ENCODE measurements around the gene CHCHD2.
"Not testable (repeated sequence)": the region's sequence is repeated elsewhere in the genome, so short reads cannot be mapped to it uniquely, and the experiment has no call there.

The CHCHD2 gene

DNA sequence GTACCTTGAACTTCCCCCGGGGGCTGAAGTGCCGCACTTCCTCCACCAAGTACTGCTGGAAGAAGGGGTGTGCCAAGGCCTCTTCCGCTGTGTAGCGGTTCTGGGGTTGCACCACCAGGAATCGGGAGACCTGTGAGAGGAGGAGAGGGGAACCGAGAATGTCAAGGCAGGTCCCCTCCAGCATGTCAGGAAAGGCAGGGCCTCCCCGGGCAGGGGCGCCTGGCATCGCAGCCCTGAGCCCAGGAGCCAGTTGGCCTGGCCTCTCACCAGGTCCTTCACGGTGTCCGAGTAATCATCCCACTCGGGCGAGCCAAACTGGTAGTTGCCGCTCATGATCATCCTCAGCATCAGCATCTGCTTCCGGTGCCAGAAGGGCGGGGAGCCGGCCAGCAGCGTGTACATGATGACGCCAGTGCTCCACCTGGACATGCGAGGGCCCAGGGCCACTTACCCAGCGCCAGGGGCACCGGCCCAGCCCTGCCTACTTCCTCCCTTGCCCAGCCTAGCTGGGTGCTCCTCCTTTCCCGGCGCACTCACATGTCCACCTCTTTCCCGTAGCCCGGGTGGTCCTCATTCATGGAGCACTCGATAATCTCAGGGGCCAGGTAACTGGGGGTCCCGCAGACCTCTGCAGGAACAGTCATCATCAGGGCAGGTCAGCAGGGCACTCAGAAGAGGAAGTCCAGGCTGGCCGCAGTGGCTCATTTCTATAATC is 24.5 kb downstream of the CHCHD2 start:
- H3K4me3 ChIP-seq (replicated peaks; ENCODE audit: low read depth, low read length): no peak overlapping the region
- no peak for DNase-seq (ENCODE audit: extremely low read depth, low read depth)
- TF ChIP-seq, protein P1, sequence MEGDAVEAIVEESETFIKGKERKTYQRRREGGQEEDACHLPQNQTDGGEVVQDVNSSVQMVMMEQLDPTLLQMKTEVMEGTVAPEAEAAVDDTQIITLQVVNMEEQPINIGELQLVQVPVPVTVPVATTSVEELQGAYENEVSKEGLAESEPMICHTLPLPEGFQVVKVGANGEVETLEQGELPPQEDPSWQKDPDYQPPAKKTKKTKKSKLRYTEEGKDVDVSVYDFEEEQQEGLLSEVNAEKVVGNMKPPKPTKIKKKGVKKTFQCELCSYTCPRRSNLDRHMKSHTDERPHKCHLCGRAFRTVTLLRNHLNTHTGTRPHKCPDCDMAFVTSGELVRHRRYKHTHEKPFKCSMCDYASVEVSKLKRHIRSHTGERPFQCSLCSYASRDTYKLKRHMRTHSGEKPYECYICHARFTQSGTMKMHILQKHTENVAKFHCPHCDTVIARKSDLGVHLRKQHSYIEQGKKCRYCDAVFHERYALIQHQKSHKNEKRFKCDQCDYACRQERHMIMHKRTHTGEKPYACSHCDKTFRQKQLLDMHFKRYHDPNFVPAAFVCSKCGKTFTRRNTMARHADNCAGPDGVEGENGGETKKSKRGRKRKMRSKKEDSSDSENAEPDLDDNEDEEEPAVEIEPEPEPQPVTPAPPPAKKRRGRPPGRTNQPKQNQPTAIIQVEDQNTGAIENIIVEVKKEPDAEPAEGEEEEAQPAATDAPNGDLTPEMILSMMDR (IDR thresholded peaks at IDR 0.05; ENCODE audit: low read depth, low read length, missing control alignments): no peak

DNA sequence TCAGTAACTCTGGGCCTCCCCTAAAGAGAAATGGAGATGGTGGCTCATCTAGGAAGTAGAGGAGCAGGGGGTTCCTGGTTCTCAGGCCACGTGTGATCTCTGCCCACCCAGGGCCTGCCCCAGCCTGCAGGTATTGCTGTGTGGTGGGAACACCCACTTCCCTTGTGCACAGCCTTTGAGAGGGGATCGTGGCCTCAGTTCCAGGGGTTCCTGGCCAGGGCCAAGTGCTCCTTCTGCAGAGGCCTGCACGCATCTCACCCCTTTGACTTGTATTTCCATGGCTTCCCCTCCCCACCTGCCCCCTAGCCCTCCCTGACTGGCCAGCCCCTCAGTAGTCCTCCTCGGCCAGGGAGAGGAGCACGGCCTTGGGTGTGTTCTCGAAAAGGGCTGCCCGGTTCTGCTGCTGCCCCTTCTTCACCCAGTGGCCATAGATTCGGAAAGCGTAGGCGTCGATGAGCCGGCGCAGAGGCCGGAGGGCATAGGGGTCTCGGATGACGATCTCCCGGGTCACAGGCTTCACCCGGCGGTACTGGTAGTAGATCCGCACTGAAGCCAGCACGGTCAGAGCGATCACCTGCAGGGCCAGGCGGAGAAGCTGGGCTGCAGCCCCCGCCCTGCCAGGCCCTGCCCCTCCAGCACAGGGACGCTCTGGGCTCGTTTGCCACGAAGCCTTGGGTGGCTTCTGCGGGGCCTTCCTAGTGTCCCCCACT is 25.4 kb downstream of the CHCHD2 start:
- H3K4me3 ChIP-seq (replicated peaks; ENCODE audit: low read depth, low read length); DNase-seq (ENCODE audit: extremely low read depth, low read depth): not testable (repeated sequence)

DNA sequence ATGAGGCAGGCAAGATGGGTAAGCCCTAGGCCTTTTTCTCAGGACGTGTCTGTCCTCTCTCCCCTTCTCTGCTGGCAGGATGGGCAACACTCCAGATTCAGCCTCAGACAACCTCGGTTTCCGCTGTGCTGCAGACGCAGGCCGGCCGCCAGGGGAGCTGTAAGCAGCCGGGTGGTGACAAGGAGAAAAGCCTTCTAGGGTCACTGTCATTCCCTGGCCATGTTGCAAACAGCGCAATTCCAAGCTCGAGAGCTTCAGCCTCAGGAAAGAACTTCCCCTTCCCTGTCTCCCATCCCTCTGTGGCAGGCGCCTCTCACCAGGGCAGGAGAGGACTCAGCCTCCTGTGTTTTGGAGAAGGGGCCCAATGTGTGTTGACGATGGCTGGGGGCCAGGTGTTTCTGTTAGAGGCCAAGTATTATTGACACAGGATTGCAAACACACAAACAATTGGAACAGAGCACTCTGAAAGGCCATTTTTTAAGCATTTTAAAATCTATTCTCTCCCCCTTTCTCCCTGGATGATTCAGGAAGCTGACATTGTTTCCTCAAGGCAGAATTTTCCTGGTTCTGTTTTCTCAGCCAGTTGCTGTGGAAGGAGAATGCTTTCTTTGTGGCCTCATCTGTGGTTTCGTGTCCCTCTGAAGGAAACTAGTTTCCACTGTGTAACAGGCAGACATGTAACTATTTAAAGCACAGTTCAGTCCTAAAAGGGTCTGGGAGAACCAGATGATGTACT is 26.7 kb downstream of the CHCHD2 start:
- H3K4me3 ChIP-seq (replicated peaks; ENCODE audit: low read depth, low read length): no peak overlapping the region
- TF ChIP-seq, protein P1 (IDR thresholded peaks at IDR 0.05; ENCODE audit: low read depth, low read length, missing control alignments): peak; percentile 84
- DNase-seq (ENCODE audit: extremely low read depth, low read depth): peak; percentile 56

DNA sequence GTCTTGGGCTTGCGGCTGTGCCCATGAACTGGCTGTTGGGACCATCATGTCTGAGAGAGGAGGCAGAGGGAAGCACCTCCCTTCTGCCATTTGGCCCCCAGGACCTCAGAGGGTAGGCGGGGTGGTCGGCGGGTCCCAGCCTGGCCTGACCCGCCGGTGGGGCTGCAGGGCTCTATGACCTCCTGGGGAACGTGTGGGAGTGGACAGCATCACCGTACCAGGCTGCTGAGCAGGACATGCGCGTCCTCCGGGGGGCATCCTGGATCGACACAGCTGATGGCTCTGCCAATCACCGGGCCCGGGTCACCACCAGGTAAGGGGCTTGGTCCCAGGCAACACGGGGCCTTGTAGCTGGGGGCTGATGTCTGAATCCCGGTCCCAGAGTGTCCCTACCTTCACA is 28.1 kb downstream of the CHCHD2 start:
- DNase-seq (ENCODE audit: extremely low read depth, low read depth): no peak
- no peak overlapping the region for H3K4me3 ChIP-seq (replicated peaks; ENCODE audit: low read depth, low read length)
- TF ChIP-seq, protein P1 (IDR thresholded peaks at IDR 0.05; ENCODE audit: low read depth, low read length, missing control alignments): no peak

DNA sequence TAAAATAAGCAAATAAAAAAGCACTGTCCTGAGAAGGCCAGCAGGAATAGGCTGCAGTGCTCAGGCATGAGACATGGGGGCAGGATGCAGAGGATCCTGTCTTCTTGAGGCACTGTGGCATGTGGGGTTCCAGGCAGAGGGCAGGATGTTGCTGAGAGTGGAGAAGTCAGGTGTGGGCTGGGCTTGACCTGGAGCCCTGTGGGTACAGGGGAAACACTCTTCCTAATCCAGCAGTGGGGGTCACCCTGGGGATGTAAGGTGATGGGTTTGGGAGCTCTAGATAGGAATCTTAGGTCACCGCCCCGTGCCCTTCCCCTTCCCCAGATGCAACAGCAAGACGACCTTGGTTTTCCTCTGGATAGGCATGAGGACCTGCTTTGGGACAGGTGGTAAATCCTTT is 28.6 kb downstream of the CHCHD2 start:
- H3K4me3 ChIP-seq (replicated peaks; ENCODE audit: low read depth, low read length): no peak overlapping the region
- TF ChIP-seq, protein P1 (IDR thresholded peaks at IDR 0.05; ENCODE audit: low read depth, low read length, missing control alignments): no peak
- no peak for DNase-seq (ENCODE audit: extremely low read depth, low read depth)

DNA sequence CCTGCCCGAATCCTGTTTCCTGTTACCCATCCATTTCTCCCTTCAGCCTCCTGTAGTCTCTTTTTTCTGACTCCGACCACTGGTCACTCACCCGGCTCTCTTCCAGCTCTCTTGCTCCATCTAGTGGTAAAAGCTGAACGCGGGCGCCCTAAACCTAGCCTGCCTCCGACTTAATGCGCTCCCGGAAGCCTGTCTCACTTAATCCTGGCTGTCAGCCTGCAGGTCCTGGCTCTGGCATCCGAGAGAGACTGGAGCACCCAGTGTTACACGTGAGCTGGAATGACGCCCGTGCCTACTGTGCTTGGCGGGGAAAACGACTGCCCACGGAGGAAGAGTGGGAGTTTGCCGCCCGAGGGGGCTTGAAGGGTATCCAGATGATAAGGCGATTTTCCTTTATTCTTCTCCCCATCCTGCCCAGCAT is 31.9 kb downstream of the CHCHD2 start:
- TF ChIP-seq, protein P1 (IDR thresholded peaks at IDR 0.05; ENCODE audit: low read depth, low read length, missing control alignments): peak; percentile 96
- no peak overlapping the region for H3K4me3 ChIP-seq (replicated peaks; ENCODE audit: low read depth, low read length)
- DNase-seq (ENCODE audit: extremely low read depth, low read depth): peak; percentile 62

DNA sequence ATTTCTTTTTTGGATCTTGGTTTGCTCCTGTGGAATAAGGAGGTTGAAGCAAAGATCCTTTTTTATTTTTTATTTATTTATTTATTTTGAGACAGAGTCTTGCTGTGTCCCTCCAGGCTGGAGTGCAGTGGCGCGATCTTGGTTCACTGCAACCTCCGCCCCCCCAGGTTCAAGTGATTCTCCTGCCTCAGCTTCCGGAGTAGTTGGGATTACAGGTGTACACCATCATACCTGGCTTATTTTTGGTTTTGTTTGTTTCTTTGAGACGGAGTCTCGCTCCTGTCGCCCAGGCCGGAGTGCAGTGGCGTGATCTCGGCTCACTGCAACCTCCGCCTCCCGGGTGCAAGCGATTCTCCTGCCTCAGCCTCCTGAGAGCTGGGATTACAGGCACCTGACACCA is 39.9 kb downstream of the CHCHD2 start:
- not testable (repeated sequence) for DNase-seq (ENCODE audit: extremely low read depth, low read depth); H3K4me3 ChIP-seq (replicated peaks; ENCODE audit: low read depth, low read length)

All from HFF-Myc (cell line).